Chondrocyte (in vitro differentiated cells): ENCODE results near the gene PDZRN3. TPM values are rescaled to one million over a fixed set of nuclear protein-coding genes. Genes with fewer than 3 reads are reported as not detected.
A peak's percentile ranks its signal among the peaks of the same experiment; 100 is the strongest.

Source experiments
- DNase-seq: peaks from one replicate; pipeline ENCODE4 v3.0.0; 2021; ENCODE audit warnings: mixed read lengths, low spot score
- H3K27ac Mint-ChIP-seq: one replicate; pipeline ENCODE4 v1.8.0; 2021; ENCODE audit warnings: mild to moderate bottlenecking, moderate library complexity, mixed read lengths; ENCODE audit not compliant: unreplicated experiment
- H3K27me3 Mint-ChIP-seq: 2 replicates; pipeline ENCODE4 v1.8.0; 2021; ENCODE audit warnings: low read depth, mixed read lengths
- H3K36me3 Mint-ChIP-seq: 2 replicates; pipeline ENCODE4 v1.8.0; 2021; ENCODE audit warnings: low read depth, mixed read lengths
- H3K4me1 Mint-ChIP-seq: 2 replicates; pipeline ENCODE4 v1.8.0; 2021; ENCODE audit warnings: low read depth, mild to moderate bottlenecking, mixed read lengths
- H3K4me3 Mint-ChIP-seq: one replicate; pipeline ENCODE4 v1.8.0; 2021; ENCODE audit warnings: mild to moderate bottlenecking, moderate library complexity, mixed read lengths; ENCODE audit not compliant: unreplicated experiment
- H3K9me3 Mint-ChIP-seq: 2 replicates; pipeline ENCODE4 v1.8.0; 2021; ENCODE audit warnings: low read depth, mixed read lengths
- total RNA-seq: library from RNA; stranded (reverse); gene quantifications from 3 replicates; pipeline ENCODE4 v1.2.1, GENCODE V29; 2021
- TF ChIP-seq, protein P1 (sequence below): fragments of 200-600 bp; sonication (generic); IDR thresholded peaks from 2 replicates; pipeline ENCODE4 v1.5.0; 2021; ENCODE audit warnings: antibody characterized with exemption, mild to moderate bottlenecking, moderate library complexity

The PDZRN3 gene
- total RNA-seq, 1 donor from 2014 or later, result 19.4 TPM

DNA sequence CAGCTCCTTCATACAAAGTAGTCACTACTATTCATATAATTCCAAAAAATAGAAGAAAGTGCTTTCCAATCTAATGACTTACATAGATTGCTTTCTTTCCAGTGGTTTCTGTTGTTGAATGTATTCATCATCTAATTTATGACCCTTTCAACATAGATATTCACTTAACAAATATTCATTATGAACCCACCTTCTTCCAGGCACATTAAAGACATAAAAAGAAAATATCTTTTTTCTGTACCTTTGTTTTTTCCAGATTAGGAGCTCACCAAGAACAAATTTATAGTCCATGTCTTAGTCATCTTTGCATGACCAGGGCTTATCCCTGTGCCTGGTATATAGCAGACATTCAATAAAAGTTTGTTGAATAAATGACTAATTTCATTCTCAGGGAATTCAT is 32.4 kb upstream of the PDZRN3 start:
- H3K27ac Mint-ChIP-seq, result peak overlapping the region; percentile 75
- H3K36me3 Mint-ChIP-seq, result no peaks in the 10 kb centered on the region
- DNase-seq, result no peak
- H3K27me3 Mint-ChIP-seq, result no peaks in the 10 kb centered on the region
- H3K4me3 Mint-ChIP-seq, result no peak overlapping the region
- TF ChIP-seq, protein P1, sequence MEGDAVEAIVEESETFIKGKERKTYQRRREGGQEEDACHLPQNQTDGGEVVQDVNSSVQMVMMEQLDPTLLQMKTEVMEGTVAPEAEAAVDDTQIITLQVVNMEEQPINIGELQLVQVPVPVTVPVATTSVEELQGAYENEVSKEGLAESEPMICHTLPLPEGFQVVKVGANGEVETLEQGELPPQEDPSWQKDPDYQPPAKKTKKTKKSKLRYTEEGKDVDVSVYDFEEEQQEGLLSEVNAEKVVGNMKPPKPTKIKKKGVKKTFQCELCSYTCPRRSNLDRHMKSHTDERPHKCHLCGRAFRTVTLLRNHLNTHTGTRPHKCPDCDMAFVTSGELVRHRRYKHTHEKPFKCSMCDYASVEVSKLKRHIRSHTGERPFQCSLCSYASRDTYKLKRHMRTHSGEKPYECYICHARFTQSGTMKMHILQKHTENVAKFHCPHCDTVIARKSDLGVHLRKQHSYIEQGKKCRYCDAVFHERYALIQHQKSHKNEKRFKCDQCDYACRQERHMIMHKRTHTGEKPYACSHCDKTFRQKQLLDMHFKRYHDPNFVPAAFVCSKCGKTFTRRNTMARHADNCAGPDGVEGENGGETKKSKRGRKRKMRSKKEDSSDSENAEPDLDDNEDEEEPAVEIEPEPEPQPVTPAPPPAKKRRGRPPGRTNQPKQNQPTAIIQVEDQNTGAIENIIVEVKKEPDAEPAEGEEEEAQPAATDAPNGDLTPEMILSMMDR, result no peak
- peaks cover 67% of the 10 kb centered on the region for H3K4me1 Mint-ChIP-seq
- peaks cover 5% of the 10 kb centered on the region for H3K9me3 Mint-ChIP-seq

DNA sequence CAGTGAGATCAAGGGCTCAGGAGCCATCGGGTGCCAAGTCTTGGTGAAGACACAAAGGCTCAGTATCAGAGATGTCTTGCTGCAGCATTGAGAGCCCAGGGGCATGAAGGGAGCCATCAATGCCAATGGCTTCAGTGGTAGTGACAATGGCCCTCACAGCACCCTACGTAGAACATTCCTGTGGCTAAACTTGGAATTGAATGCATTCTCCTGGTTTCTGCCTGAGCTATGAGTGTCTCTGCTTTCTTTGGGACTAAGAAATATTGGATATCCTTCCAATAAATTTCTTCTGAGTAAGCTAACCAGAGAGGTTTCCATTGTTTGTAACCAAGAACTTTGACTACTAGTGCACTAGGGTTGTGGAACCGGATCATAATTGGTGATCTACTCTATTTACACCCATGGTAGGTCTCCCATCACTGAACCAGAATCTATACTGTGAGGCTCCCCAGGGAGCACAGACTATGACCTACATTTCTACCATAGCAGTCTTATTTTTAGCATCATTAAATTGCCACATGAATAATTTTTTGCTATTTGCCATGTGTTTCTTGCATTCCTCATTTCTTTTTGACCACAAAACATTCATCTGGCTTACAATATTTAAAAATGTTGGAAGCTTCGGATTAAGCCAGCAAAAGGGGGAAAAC is 31.6 kb upstream of the PDZRN3 start:
- TF ChIP-seq, protein P1, result no peak
- H3K27me3 Mint-ChIP-seq, result no peaks in the 10 kb centered on the region
- H3K9me3 Mint-ChIP-seq, result peaks cover 5% of the 10 kb centered on the region
- no peak overlapping the region for H3K4me3 Mint-ChIP-seq
- no peak for DNase-seq
- no peaks in the 10 kb centered on the region for H3K36me3 Mint-ChIP-seq
- H3K4me1 Mint-ChIP-seq, result peaks cover 68% of the 10 kb centered on the region
- H3K27ac Mint-ChIP-seq, result peak overlapping the region; percentile 75

GRCh38 chr3:73655197-73655596 is 30.5 kb upstream of the PDZRN3 start:
- TF ChIP-seq, protein P1, result no peak
- Mint-ChIP-seq H3K27me3 (no peaks in the 10 kb centered on the region), H3K9me3 (peaks cover 5% of the 10 kb centered on the region), H3K4me3 (no peak overlapping the region), H3K4me1 (peaks cover 68% of the 10 kb centered on the region), H3K27ac (no peak overlapping the region), H3K36me3 (no peaks in the 10 kb centered on the region)
- DNase-seq, result no peak

DNA sequence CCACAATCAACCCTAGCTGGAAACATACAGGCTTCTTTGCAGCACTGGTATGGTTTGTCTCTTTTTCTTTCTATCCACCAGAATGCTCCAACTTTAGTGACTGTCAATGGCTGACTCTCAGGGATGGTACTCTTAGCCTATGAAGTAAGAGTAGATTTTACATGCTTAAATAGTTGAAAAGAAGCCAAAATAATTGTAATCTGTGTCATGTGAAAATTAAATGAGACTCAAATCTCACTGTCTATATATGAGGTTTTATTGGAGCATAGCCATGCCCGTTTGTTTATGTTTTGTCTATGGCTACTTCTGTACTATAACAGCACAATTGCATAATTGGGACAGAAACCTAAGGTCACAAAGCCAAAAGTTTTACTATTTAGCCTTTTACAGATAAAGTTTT is 29.1 kb upstream of the PDZRN3 start:
- no peak for DNase-seq
- no peak overlapping the region for H3K4me3 Mint-ChIP-seq
- no peaks in the 10 kb centered on the region for H3K27me3 Mint-ChIP-seq
- H3K27ac Mint-ChIP-seq, result peak overlapping the region; percentile 24
- TF ChIP-seq, protein P1, result no peak
- peaks cover 5% of the 10 kb centered on the region for H3K9me3 Mint-ChIP-seq
- peaks cover 62% of the 10 kb centered on the region for H3K4me1 Mint-ChIP-seq
- H3K36me3 Mint-ChIP-seq, result no peaks in the 10 kb centered on the region

- TF ChIP-seq, protein P1, result no peak
- Mint-ChIP-seq H3K4me3 (no peak overlapping the region), H3K36me3 (no peaks in the 10 kb centered on the region), H3K4me1 (peaks cover 57% of the 10 kb centered on the region), H3K27me3 (no peaks in the 10 kb centered on the region), H3K9me3 (peaks cover 5% of the 10 kb centered on the region), H3K27ac (peak overlapping the region; percentile 24)
- DNase-seq, result no peak
These were observed 28.6 kb upstream of the PDZRN3 start for GRCh38 chr3:73653351-73653750.
